GM10248 (cell line): Measurements from ENCODE around the gene MRPS26.

Source experiments
- CTCF ChIA-PET: fragments of 300-600 bp; sonication (Branson Sonifier 250); formaldehyde crosslinking; extraction: SDS; loops from one replicate; lab custom pipeline; 2021; ENCODE audit warnings: antibody characterized with exemption; lab: Yijun Ruan, JAX
- POLR2A ChIA-PET: fragments of 350-650 bp; sonication (Branson Sonifier 250); formaldehyde crosslinking; extraction: SDS; loops from one replicate; lab custom pipeline; 2020; ENCODE audit warnings: antibody characterized with exemption; lab: Yijun Ruan, JAX
- DNase-seq: peaks from one replicate; pipeline ENCODE4 v3.0.0; 2012; ENCODE audit errors: extremely low spot score
- TF ChIP-seq, protein P1 (sequence below): IDR thresholded peaks from 2 replicates; pipeline ENCODE4 v1.5.1; 2012; ENCODE audit warnings: mild to moderate bottlenecking, low read depth; ENCODE audit errors: extremely low read depth, missing control alignments, control extremely low read depth

MRPS26 gene

DNA sequence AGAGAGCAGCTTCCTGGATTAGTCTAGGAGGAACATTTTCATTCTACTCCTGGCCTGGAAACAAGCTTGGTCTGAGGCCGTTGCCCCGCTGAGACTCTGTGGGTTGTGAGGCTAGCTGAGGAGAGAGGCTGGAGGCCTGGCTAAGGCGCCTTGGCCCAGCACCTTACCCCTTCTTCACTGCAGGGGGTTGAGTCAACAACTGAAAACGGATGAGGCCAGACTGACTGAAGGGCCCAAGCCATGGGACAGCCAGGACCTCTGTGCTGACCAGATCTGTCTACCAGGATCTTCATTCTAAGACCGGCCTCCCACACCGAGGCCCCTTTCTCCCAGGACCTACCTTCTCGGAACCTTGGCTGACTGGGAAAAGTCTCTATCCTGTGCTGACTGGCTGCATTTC, 42.2 kb downstream of the MRPS26 start:
- ChIA-PET POLR2A (no interaction called here), CTCF (interaction anchor here (1.9 to 2.3 kb wide), 2 partner anchors 9 to 34 kb away, joined by 6 to 10 read pairs; no protein-coding TSS in a partner anchor)
- DNase-seq: no peak
- TF ChIP-seq, protein P1, sequence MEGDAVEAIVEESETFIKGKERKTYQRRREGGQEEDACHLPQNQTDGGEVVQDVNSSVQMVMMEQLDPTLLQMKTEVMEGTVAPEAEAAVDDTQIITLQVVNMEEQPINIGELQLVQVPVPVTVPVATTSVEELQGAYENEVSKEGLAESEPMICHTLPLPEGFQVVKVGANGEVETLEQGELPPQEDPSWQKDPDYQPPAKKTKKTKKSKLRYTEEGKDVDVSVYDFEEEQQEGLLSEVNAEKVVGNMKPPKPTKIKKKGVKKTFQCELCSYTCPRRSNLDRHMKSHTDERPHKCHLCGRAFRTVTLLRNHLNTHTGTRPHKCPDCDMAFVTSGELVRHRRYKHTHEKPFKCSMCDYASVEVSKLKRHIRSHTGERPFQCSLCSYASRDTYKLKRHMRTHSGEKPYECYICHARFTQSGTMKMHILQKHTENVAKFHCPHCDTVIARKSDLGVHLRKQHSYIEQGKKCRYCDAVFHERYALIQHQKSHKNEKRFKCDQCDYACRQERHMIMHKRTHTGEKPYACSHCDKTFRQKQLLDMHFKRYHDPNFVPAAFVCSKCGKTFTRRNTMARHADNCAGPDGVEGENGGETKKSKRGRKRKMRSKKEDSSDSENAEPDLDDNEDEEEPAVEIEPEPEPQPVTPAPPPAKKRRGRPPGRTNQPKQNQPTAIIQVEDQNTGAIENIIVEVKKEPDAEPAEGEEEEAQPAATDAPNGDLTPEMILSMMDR: no peak

DNA sequence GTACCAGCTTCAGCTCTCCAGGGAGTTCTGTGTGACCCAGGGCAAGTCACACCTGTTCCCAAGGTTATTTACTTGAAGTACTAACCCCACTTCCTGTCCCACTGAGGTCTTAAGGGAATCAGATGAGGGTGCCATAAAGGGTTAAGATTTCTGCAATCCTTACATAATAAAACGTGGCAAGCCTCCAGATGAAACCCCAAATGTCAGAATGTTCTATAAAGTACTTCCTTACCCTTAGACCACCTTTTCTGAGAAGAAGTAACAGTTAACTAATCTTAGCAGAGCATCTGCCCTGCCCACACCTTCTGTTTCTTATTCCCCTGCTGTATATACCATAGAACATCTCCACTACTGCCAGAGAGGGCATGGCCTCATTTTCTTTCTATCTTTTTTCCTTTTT, 44.7 kb downstream of the MRPS26 start:
- TF ChIP-seq, protein P1: no peak
- DNase-seq: no peak
- ChIA-PET CTCF (interaction anchor here (1.4 to 2.2 kb wide), 2 partner anchors 10 to 17 kb away, joined by 3 to 5 read pairs; no protein-coding TSS in a partner anchor), POLR2A (no interaction called here)

DNA sequence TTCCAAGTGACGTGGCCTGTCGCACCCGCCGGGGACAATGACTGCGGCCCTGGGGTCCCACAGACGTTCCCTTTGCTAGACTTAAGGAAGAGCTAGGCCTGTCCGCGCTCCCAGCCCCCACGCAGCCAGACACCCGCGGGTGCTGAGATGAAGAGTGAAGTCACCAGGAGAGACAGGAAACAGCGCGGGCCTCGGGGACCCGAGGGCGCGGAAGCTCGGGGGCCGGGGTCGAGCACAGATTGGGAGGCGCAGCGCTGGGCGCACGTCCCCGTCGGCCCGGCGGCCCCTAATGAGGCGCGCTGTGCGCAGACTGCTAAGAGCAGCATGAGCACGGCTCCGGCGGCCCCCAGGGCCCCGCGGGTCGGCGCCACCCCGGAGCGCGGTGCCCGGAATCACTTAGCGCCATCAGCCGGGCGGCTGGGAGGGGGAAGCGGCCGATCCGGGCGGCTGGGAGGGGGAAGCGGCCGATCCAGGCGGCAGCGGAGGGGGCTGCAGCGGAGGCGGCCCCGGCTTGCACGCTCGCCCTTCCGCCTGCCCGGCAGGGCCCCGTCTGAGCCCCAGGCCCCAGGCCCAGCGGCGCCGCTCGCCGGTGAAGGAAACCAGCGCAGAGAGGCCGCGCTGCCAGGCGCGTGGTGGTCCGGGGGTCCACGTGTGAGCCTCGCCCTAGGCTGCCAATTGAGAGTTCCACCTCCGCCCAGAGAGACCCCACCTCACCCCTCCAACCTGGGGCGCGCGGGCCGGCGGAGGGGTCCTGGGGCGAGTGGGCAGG, 46.9 kb downstream of the MRPS26 start:
- TF ChIP-seq, protein P1: no peak
- no peak for DNase-seq
- ChIA-PET CTCF (interaction anchor here (1.0 to 1.2 kb wide), 2 partner anchors 17 to 23 kb away, joined by 3 to 4 read pairs; no protein-coding TSS in a partner anchor), POLR2A (interaction anchor here (0.6 kb wide), 1 partner anchor 9 kb away, joined by 3 read pairs; no protein-coding TSS in a partner anchor)

DNA sequence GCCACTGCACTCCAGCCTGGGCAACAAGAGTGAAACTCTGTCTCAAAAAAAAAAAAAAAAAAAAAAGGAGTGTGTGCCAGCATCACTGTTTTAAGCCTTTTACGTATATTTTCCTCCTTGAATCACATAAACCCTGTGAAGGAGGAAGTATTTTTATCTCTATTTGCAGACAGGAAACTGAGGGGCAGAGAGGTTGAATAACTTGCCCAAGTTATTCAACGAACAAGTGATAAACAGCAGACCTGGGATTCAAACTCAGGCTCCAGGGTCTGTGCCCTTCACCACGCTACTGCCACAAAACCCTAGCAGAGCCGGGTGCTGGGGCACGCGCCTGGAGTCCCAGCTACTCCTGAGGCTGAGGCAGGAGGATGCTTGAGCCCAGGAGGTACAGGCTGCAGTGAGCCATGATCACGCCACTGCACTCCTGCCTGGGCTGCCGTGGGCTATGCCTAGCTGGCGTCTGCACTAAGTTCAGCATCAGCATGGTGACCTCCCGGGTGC, 48.1 kb downstream of the MRPS26 start:
- TF ChIP-seq, protein P1: no peak
- no peak for DNase-seq
- CTCF ChIA-PET: no interaction called here
- POLR2A ChIA-PET: no interaction called here

DNA sequence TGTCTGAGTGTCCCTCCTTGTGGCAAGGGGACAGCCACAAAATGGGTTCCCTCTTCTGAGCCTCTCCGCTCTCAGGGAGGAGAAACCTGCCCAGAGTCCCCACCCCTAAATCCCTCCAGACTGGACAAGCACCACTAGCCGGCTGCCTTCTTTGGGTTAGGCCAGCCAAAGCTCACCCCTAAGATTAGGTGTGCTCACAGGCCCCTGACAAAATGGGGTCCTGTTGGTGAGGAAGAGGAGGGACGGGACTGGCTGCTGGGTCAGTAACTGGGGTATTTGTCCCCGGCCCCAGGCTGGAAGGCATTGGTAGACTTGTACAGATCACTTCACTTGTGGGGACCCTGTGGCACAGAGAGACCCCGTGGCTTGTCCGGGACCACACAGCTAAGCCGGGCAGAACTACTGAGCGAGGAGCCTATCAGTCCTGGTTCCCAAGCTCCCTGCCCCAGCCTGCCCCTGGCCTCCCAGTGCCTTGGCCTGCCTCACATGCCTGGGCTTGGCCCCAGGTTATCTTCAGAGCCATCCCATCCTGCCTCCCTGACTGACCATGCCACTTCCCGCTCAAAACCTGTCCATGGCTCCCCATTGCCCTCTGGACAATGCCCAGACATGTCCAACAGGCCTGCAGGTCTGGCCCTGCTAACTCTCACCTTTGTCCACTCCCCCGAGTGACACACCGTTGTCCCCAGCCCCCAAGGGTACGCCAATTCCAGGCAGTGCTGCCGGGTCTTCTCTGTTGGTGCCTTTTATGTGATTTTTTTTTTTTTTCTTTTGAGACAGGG, 49.2 kb downstream of the MRPS26 start:
- TF ChIP-seq, protein P1: no peak
- POLR2A ChIA-PET: no interaction called here
- DNase-seq: no peak

More for the DNA sequence above, 49.2 kb downstream of the MRPS26 start:
- CTCF ChIA-PET: no interaction called here
